ENCODE measurements around the gene METTL2A.
"Not testable (repeated sequence)": the region's sequence is repeated elsewhere in the genome, so short reads cannot be mapped to it uniquely, and the experiment has no call there.

Gene METTL2A

GRCh38 chr17:62444063-62444462 is 20.4 kb downstream of the METTL2A start:
- Histone ChIP-seq H3K9me3 (ENCODE audit: control insufficient read depth, low read length) (no peaks in the 10 kb centered on the region), H3K4me3 (ENCODE audit: extremely low read depth, insufficient read depth, low read length, poor library complexity, severe bottlenecking) (no peak overlapping the region), H3K27ac (ENCODE audit: low read depth, low read length, severe bottlenecking) (no peak overlapping the region), H3K4me1 (ENCODE audit: control insufficient read depth, insufficient read depth, low read length, poor library complexity, severe bottlenecking) (no peaks in the 10 kb centered on the region), H3K36me3 (ENCODE audit: control insufficient read depth, insufficient read depth, low read length) (peaks cover 68% of the 10 kb centered on the region)
- WGBS, 2 experiments (ENCODE audit: insufficient coverage in 2 of 2) = 94 to 100% methylated on average over 2 to 3 of the region's 4 CpGs

DNA sequence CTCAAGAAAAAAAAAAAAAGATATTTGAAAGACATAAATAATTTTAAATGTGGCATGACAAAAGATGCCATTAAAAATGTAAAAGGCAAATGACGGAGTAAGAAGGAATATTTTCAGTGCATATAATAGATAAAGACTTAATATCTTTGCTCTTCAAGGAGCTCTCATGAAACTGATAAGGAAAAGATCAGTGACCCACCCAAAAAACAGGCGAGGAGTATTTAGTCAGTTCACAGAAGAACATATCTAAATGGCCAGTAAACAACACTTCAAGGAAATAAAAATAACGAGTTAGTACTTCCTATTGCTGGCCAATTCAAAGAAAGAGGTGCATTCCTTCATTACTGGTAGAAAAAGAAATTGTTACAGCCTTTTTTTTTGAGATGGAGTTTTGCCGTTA is 22.1 kb downstream of the METTL2A start:
- 88 to 100% methylated on average over 1 to 2 of the region's 4 CpGs for WGBS, 2 experiments (ENCODE audit: insufficient coverage in 2 of 2)
- peaks cover 65% of the 10 kb centered on the region for H3K36me3 ChIP-seq (ENCODE audit: control insufficient read depth, insufficient read depth, low read length)
- not testable (repeated sequence) for H3K27ac ChIP-seq (ENCODE audit: low read depth, low read length, severe bottlenecking); H3K4me3 ChIP-seq (ENCODE audit: extremely low read depth, insufficient read depth, low read length, poor library complexity, severe bottlenecking); H3K9me3 ChIP-seq (ENCODE audit: control insufficient read depth, low read length); H3K4me1 ChIP-seq (ENCODE audit: control insufficient read depth, insufficient read depth, low read length, poor library complexity, severe bottlenecking)

- H3K4me1 ChIP-seq (ENCODE audit: control insufficient read depth, insufficient read depth, low read length, poor library complexity, severe bottlenecking); H3K9me3 ChIP-seq (ENCODE audit: control insufficient read depth, low read length); H3K27ac ChIP-seq (ENCODE audit: low read depth, low read length, severe bottlenecking); H3K4me3 ChIP-seq (ENCODE audit: extremely low read depth, insufficient read depth, low read length, poor library complexity, severe bottlenecking): not testable (repeated sequence)
- peaks cover 18% of the 10 kb centered on the region for H3K36me3 ChIP-seq (ENCODE audit: control insufficient read depth, insufficient read depth, low read length)
- WGBS, 2 experiments (ENCODE audit: insufficient coverage in 2 of 2) = 88 to 94% methylated on average over 2 of the region's 4 CpGs
Observed at GRCh38 chr17:62452195-62452594, 28.5 kb downstream of the METTL2A start.

DNA sequence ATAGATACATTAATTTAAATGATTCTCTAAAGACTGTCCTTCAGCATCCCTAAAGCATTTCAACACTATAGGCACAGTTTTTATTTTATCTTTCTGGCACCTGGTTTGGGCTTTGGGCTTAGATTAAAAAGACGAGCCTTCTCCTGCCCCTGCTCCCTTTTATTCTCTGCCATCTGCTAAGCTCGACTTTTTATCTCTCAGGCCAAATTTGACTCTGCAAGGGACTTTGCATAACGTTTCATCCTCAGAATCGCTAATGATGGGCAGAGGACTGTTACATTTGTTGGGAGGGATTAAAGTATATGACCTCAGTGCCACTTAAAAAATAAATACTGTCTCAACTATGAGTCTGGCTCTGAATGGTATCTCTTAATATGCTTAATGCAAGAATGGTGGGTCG is 29.3 kb downstream of the METTL2A start:
- WGBS, 2 experiments (ENCODE audit: insufficient coverage in 2 of 2) = 74 to 86% methylated on average over 1 to 2 of the region's 5 CpGs
- H3K4me3 ChIP-seq (ENCODE audit: extremely low read depth, insufficient read depth, low read length, poor library complexity, severe bottlenecking); H3K36me3 ChIP-seq (ENCODE audit: control insufficient read depth, insufficient read depth, low read length); H3K4me1 ChIP-seq (ENCODE audit: control insufficient read depth, insufficient read depth, low read length, poor library complexity, severe bottlenecking); H3K9me3 ChIP-seq (ENCODE audit: control insufficient read depth, low read length); H3K27ac ChIP-seq (ENCODE audit: low read depth, low read length, severe bottlenecking): not testable (repeated sequence)

- not testable (repeated sequence) for H3K36me3 ChIP-seq (ENCODE audit: control insufficient read depth, insufficient read depth, low read length); H3K4me1 ChIP-seq (ENCODE audit: control insufficient read depth, insufficient read depth, low read length, poor library complexity, severe bottlenecking); H3K4me3 ChIP-seq (ENCODE audit: extremely low read depth, insufficient read depth, low read length, poor library complexity, severe bottlenecking); H3K9me3 ChIP-seq (ENCODE audit: control insufficient read depth, low read length); H3K27ac ChIP-seq (ENCODE audit: low read depth, low read length, severe bottlenecking)
- WGBS, 2 experiments (ENCODE audit: insufficient coverage in 2 of 2) = 90 to 96% methylated on average over 3 to 4 of the region's 4 CpGs
Observed at GRCh38 chr17:62453656-62454055, 30.0 kb downstream of the METTL2A start.

- not testable (repeated sequence) for H3K4me1 ChIP-seq (ENCODE audit: control insufficient read depth, insufficient read depth, low read length, poor library complexity, severe bottlenecking); H3K27ac ChIP-seq (ENCODE audit: low read depth, low read length, severe bottlenecking); H3K4me3 ChIP-seq (ENCODE audit: extremely low read depth, insufficient read depth, low read length, poor library complexity, severe bottlenecking); H3K9me3 ChIP-seq (ENCODE audit: control insufficient read depth, low read length); H3K36me3 ChIP-seq (ENCODE audit: control insufficient read depth, insufficient read depth, low read length)
- WGBS, 2 experiments (ENCODE audit: insufficient coverage in 2 of 2) = no CpG with 5 or more reads among the region's 3 CpGs
Observed at GRCh38 chr17:62454111-62454510, 30.4 kb downstream of the METTL2A start.

DNA sequence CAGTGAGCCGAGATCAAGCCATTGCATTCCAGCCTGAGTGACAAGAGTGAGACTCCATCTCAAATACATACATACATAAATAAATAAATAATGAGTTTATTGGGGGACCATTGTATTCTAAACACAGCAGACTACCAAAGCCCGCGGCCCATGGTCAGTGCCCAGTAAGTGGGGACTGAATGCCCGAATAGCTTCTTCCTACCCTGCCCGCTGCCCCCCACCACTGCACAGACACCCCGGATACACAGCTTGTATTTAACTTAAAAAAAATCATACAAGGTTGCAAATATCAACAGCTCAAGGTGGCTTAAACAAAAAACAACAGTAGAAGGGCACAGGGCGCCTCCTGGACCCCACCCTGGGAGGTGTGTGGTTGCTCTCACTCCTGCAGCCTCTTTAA is 32.3 kb downstream of the METTL2A start:
- H3K4me1 ChIP-seq (ENCODE audit: control insufficient read depth, insufficient read depth, low read length, poor library complexity, severe bottlenecking) = no peaks in the 10 kb centered on the region
- no peak overlapping the region for H3K4me3 ChIP-seq (ENCODE audit: extremely low read depth, insufficient read depth, low read length, poor library complexity, severe bottlenecking)
- H3K36me3 ChIP-seq (ENCODE audit: control insufficient read depth, insufficient read depth, low read length) = no peaks in the 10 kb centered on the region
- H3K9me3 ChIP-seq (ENCODE audit: control insufficient read depth, low read length) = no peaks in the 10 kb centered on the region
- WGBS, 2 experiments (ENCODE audit: insufficient coverage in 2 of 2) = 100% methylated on average over 3 to 5 of the region's 7 CpGs
- H3K27ac ChIP-seq (ENCODE audit: low read depth, low read length, severe bottlenecking) = no peak overlapping the region

DNA sequence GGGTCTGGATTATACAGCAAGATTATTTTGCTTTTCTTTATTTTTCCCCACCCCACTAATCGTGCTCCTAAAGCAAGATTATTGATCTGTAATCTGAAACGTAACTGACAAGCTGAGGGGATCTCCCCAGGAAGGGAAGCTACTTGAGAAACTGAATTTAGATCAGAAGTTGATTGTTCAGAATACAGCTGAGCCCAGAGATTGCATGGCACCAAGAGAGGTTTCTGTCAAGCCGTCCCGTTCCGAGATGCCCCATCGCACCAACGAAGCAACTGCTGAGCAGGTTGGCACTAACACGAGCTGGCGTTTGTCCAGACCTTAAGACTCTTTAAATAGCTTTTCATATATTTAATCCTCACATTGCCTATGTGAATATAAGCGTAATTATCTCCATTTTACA is 34.8 kb downstream of the METTL2A start:
- H3K27ac ChIP-seq (ENCODE audit: low read depth, low read length, severe bottlenecking); H3K9me3 ChIP-seq (ENCODE audit: control insufficient read depth, low read length); H3K4me3 ChIP-seq (ENCODE audit: extremely low read depth, insufficient read depth, low read length, poor library complexity, severe bottlenecking); H3K4me1 ChIP-seq (ENCODE audit: control insufficient read depth, insufficient read depth, low read length, poor library complexity, severe bottlenecking); H3K36me3 ChIP-seq (ENCODE audit: control insufficient read depth, insufficient read depth, low read length): not testable (repeated sequence)
- 94 to 100% methylated on average over 6 to 7 of the region's 10 CpGs for WGBS, 2 experiments (ENCODE audit: insufficient coverage in 2 of 2)

GRCh38 chr17:62464422-62464821 is 40.7 kb downstream of the METTL2A start:
- H3K9me3 ChIP-seq (ENCODE audit: control insufficient read depth, low read length); H3K27ac ChIP-seq (ENCODE audit: low read depth, low read length, severe bottlenecking); H3K4me3 ChIP-seq (ENCODE audit: extremely low read depth, insufficient read depth, low read length, poor library complexity, severe bottlenecking); H3K4me1 ChIP-seq (ENCODE audit: control insufficient read depth, insufficient read depth, low read length, poor library complexity, severe bottlenecking); H3K36me3 ChIP-seq (ENCODE audit: control insufficient read depth, insufficient read depth, low read length): not testable (repeated sequence)
- WGBS, 2 experiments (ENCODE audit: insufficient coverage in 2 of 2) = no CpG with 5 or more reads among the region's 3 CpGs

GRCh38 chr17:62465271-62465670 is 41.6 kb downstream of the METTL2A start:
- 80 to 93% methylated on average over 2 to 6 of the region's 7 CpGs for WGBS, 2 experiments (ENCODE audit: insufficient coverage in 2 of 2)
- H3K9me3 ChIP-seq (ENCODE audit: control insufficient read depth, low read length); H3K4me3 ChIP-seq (ENCODE audit: extremely low read depth, insufficient read depth, low read length, poor library complexity, severe bottlenecking); H3K36me3 ChIP-seq (ENCODE audit: control insufficient read depth, insufficient read depth, low read length); H3K27ac ChIP-seq (ENCODE audit: low read depth, low read length, severe bottlenecking); H3K4me1 ChIP-seq (ENCODE audit: control insufficient read depth, insufficient read depth, low read length, poor library complexity, severe bottlenecking): not testable (repeated sequence)

GRCh38 chr17:62470666-62471379 is 47.1 kb downstream of the METTL2A start:
- WGBS, 2 experiments (ENCODE audit: insufficient coverage in 2 of 2) = 76 to 81% methylated on average over 3 to 4 of the region's 8 CpGs
- H3K9me3 ChIP-seq (ENCODE audit: control insufficient read depth, low read length); H3K4me1 ChIP-seq (ENCODE audit: control insufficient read depth, insufficient read depth, low read length, poor library complexity, severe bottlenecking); H3K4me3 ChIP-seq (ENCODE audit: extremely low read depth, insufficient read depth, low read length, poor library complexity, severe bottlenecking); H3K36me3 ChIP-seq (ENCODE audit: control insufficient read depth, insufficient read depth, low read length); H3K27ac ChIP-seq (ENCODE audit: low read depth, low read length, severe bottlenecking): not testable (repeated sequence)

All from mesodermal cell (in vitro differentiated cells).